OCI-LY7 (cell line): ENCODE data around the gene C10orf62. TPM values are rescaled to one million over a fixed set of nuclear protein-coding genes. Genes with fewer than 3 reads are reported as not detected.
A peak's percentile ranks its signal among the peaks of the same experiment; 100 is the strongest.

ENCODE experiments used
- BruUV-seq: library from RNA; stranded (reverse); fragments of 400-500 nt; replicated peaks from 2 replicates; lab custom pipeline; 2021; lab: Mats Ljungman, UMichigan
- CTCF ChIA-PET: fragments of 300-600 bp; sonication (Branson Sonifier 250); formaldehyde crosslinking; loops from one replicate; lab custom pipeline; 2022; ENCODE audit warnings: antibody characterized with exemption; ENCODE audit not compliant: unreplicated experiment; lab: Charles Lee
- POLR2A ChIA-PET: fragments of 300-600 bp; sonication (Branson Sonifier 250); formaldehyde crosslinking; loops from one replicate; lab custom pipeline; 2022; ENCODE audit warnings: antibody characterized with exemption; lab: Charles Lee
- DNase-seq: peaks from one replicate; pipeline ENCODE4 v3.0.0-alpha.2; 2015; ENCODE audit warnings: low spot score
- H2AFZ ChIP-seq: fragments of 200-600 bp; sonication (generic), shearing (Covaris generic); 2 replicates; pipeline ENCODE4 v1.6.1; 2014; ENCODE audit warnings: mild to moderate bottlenecking, antibody characterized with exemption, low read length, moderate library complexity
- H3K27ac ChIP-seq: fragments of 200-600 bp; sonication (generic); 2 replicates; pipeline ENCODE4 v1.5.1; 2014; ENCODE audit warnings: mixed run types, low read depth, mild to moderate bottlenecking, moderate library complexity, low read length, inconsistent platforms; ENCODE audit not compliant: poor library complexity, severe bottlenecking
- H3K36me3 ChIP-seq: fragments of 200-600 bp; sonication (generic); 2 replicates; pipeline ENCODE4 v1.6.1; 2014; ENCODE audit warnings: mild to moderate bottlenecking, antibody characterized with exemption, low read length, moderate library complexity, mixed read lengths; ENCODE audit not compliant: insufficient read depth
- H3K4me1 ChIP-seq: fragments of 200-600 bp; sonication (generic); 2 replicates; pipeline ENCODE4 v1.5.1; 2014; ENCODE audit warnings: mild to moderate bottlenecking, low read length; ENCODE audit not compliant: insufficient read depth, poor library complexity, severe bottlenecking
- H3K4me2 ChIP-seq: fragments of 200-600 bp; sonication (generic); 2 replicates; pipeline ENCODE4 v1.6.1; 2014; ENCODE audit warnings: mild to moderate bottlenecking, low read length
- H3K4me3 ChIP-seq: fragments of 200-600 bp; sonication (generic); 2 replicates; pipeline ENCODE4 v1.5.1; 2014; ENCODE audit warnings: mild to moderate bottlenecking, low read depth, low read length; ENCODE audit not compliant: poor library complexity, severe bottlenecking
- H3K79me2 ChIP-seq: fragments of 200-600 bp; sonication (generic); 2 replicates; pipeline ENCODE4 v1.6.1; 2016; ENCODE audit warnings: low read depth, mild to moderate bottlenecking, low read length, moderate library complexity, mixed read lengths; ENCODE audit not compliant: insufficient read depth
- H3K9me2 ChIP-seq: fragments of 200-600 bp; sonication (generic); 2 replicates; pipeline ENCODE4 v1.6.1; 2016; ENCODE audit warnings: mild to moderate bottlenecking, low read length, mixed read lengths; ENCODE audit not compliant: insufficient read depth
- H3K9me3 ChIP-seq: fragments of 200-600 bp; sonication (generic); 2 replicates; pipeline ENCODE4 v1.6.1; 2014; ENCODE audit warnings: mild to moderate bottlenecking, mixed run types, low read length, mixed read lengths
- H4K20me1 ChIP-seq: fragments of 200-600 bp; sonication (generic); 2 replicates; pipeline ENCODE4 v1.6.1; 2014; ENCODE audit warnings: mild to moderate bottlenecking, antibody characterized with exemption, low read length, moderate library complexity, mixed read lengths; ENCODE audit not compliant: insufficient read depth
- EZH2phosphoT487 ChIP-seq: fragments of 200-600 bp; sonication (generic); IDR thresholded peaks from 2 replicates; pipeline ENCODE4 v1.6.1; 2018; ENCODE audit warnings: low read depth, borderline replicate concordance, mild to moderate bottlenecking, mixed run types, antibody characterized with exemption, low read length, moderate library complexity, mixed read lengths
- intact Hi-C: fragments of 100-400 bp; cut with micrococcal nuclease; formaldehyde crosslinking; loops from one replicate; pipeline ENCODE4 v1.10.0; 2022; ENCODE audit not compliant: unreplicated experiment
- total RNA-seq, 2 experiments: library from RNA; depleted of rRNA in 1 of 2; stranded (reverse); fragments of >200 nt in 1 of 2; shearing (Covaris generic) in 1 of 2; gene quantifications; 2 replicates each; pipeline ENCODE4 v1.2.3, GENCODE V29; 2014 to 2022
- TF ChIP-seq, protein P1 (sequence below): fragments of 200-600 bp; sonication (generic); conservative IDR thresholded peaks from 2 replicates; pipeline ENCODE4 v1.5.1; 2014; ENCODE audit warnings: mild to moderate bottlenecking, antibody characterized with exemption, low read length, moderate library complexity, mixed read lengths

C10orf62 gene
- total RNA-seq, 2 experiments from 2014 or later, result not detected

GRCh38 chr10:97571622-97572021, 17.9 kb upstream of the C10orf62 start:
- Histone ChIP-seq H3K9me2 (no peaks in the 10 kb centered on the region), H4K20me1 (no peaks in the 10 kb centered on the region), H2AFZ (no peak overlapping the region), H3K79me2 (no peaks in the 10 kb centered on the region), H3K4me1 (no peaks in the 10 kb centered on the region), H3K4me3 (no peak overlapping the region), H3K36me3 (no peaks in the 10 kb centered on the region), H3K4me2 (no peak overlapping the region), H3K27ac (no peak overlapping the region), H3K9me3 (no peaks in the 10 kb centered on the region)
- POLR2A ChIA-PET, result interaction anchor here (1.3 kb wide), 1 partner anchor 39 kb away, joined by 3 read pairs; no protein-coding TSS in a partner anchor
- CTCF ChIA-PET, result interaction anchor here (0.6 to 1.6 kb wide), 4 partner anchors 10 to 59 kb away, joined by 3 to 5 read pairs (median 3); no protein-coding TSS in a partner anchor
- BruUV-seq, result no TSS peak
- no peak for DNase-seq
- TF ChIP-seq, protein P1, sequence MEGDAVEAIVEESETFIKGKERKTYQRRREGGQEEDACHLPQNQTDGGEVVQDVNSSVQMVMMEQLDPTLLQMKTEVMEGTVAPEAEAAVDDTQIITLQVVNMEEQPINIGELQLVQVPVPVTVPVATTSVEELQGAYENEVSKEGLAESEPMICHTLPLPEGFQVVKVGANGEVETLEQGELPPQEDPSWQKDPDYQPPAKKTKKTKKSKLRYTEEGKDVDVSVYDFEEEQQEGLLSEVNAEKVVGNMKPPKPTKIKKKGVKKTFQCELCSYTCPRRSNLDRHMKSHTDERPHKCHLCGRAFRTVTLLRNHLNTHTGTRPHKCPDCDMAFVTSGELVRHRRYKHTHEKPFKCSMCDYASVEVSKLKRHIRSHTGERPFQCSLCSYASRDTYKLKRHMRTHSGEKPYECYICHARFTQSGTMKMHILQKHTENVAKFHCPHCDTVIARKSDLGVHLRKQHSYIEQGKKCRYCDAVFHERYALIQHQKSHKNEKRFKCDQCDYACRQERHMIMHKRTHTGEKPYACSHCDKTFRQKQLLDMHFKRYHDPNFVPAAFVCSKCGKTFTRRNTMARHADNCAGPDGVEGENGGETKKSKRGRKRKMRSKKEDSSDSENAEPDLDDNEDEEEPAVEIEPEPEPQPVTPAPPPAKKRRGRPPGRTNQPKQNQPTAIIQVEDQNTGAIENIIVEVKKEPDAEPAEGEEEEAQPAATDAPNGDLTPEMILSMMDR, result no peak
- no peak for TF ChIP-seq EZH2phosphoT487
- intact Hi-C loops, result loop anchor here (1.0 to 5.0 kb wide), 2 partner anchors 41 to 161 kb away; no protein-coding TSS in a partner anchor

GRCh38 chr10:97572214-97572989, 17.1 kb upstream of the C10orf62 start, which contains the start of gene ANKRD2:
TSS of gene ANKRD2 (plus strand) at chr10:97572779. CDS start at chr10:97572789, 10 bp downstream.
- Histone ChIP-seq H3K27ac (no peak within 1 kb of the TSS), H3K36me3 (no peaks in the 10 kb centered on the region), H3K4me2 (no peak within 1 kb of the TSS), H3K4me1 (no peaks in the 10 kb centered on the region), H3K9me3 (no peaks in the 10 kb centered on the region), H3K4me3 (no peak within 1 kb of the TSS), H3K9me2 (no peaks in the 10 kb centered on the region), H2AFZ (no peak within 1 kb of the TSS), H3K79me2 (no peaks in the 10 kb centered on the region), H4K20me1 (no peaks in the 10 kb centered on the region)
- BruUV-seq, result no TSS peak
- TF ChIP-seq, protein P1, result peak; percentile 92
- TF ChIP-seq EZH2phosphoT487, result no peak
- intact Hi-C loops, result loop anchor here (1.0 to 5.0 kb wide), 2 partner anchors 40 to 160 kb away; no protein-coding TSS in a partner anchor
- POLR2A ChIA-PET, result interaction anchor here (1.3 kb wide), 1 partner anchor 38 kb away, joined by 3 read pairs; no protein-coding TSS in a partner anchor
- peak; percentile 74 for DNase-seq
- CTCF ChIA-PET, result interaction anchor here (0.6 to 1.6 kb wide), 4 partner anchors 10 to 58 kb away, joined by 3 to 5 read pairs (median 3); no protein-coding TSS in a partner anchor
